Muscle layer of duodenum (tissue), 2 donors: ENCODE measurements around the gene RNASET2.

Experiments
- H3K27ac ChIP-seq: one replicate; pipeline ENCODE4 v1.7.0; 2013; ENCODE audit warnings: mild to moderate bottlenecking, low read length
- H3K27me3 ChIP-seq: one replicate; pipeline ENCODE4 v1.7.0; 2013; ENCODE audit warnings: low read depth, mild to moderate bottlenecking, control low read depth, low read length
- H3K36me3 ChIP-seq, 2 donors: one replicate each; pipeline ENCODE4 v1.7.0; 2013; ENCODE audit warnings: low read length in 2 of 2, control low read depth in 1 of 2, mild to moderate bottlenecking in 1 of 2; ENCODE audit not compliant: insufficient read depth in 2 of 2, control insufficient read depth in 1 of 2
- H3K4me1 ChIP-seq, 2 donors: one replicate each; pipeline ENCODE4 v1.7.0; 2013; ENCODE audit warnings: low read length in 2 of 2, mild to moderate bottlenecking in 2 of 2, control low read depth in 1 of 2, moderate library complexity in 1 of 2; ENCODE audit not compliant: insufficient read depth in 2 of 2, control insufficient read depth in 1 of 2
- H3K4me3 ChIP-seq, 2 donors: one replicate each; pipeline ENCODE4 v1.7.0; 2013; ENCODE audit warnings: low read length in 2 of 2, low read depth in 1 of 2, mild to moderate bottlenecking in 1 of 2
- H3K9me3 ChIP-seq, 2 donors: one replicate each; pipeline ENCODE4 v1.7.0; 2013; ENCODE audit warnings: low read length in 2 of 2, control low read depth in 1 of 2, mild to moderate bottlenecking in 1 of 2; ENCODE audit not compliant: control insufficient read depth in 1 of 2
- donor health status: healthy.

RNASET2 gene

DNA sequence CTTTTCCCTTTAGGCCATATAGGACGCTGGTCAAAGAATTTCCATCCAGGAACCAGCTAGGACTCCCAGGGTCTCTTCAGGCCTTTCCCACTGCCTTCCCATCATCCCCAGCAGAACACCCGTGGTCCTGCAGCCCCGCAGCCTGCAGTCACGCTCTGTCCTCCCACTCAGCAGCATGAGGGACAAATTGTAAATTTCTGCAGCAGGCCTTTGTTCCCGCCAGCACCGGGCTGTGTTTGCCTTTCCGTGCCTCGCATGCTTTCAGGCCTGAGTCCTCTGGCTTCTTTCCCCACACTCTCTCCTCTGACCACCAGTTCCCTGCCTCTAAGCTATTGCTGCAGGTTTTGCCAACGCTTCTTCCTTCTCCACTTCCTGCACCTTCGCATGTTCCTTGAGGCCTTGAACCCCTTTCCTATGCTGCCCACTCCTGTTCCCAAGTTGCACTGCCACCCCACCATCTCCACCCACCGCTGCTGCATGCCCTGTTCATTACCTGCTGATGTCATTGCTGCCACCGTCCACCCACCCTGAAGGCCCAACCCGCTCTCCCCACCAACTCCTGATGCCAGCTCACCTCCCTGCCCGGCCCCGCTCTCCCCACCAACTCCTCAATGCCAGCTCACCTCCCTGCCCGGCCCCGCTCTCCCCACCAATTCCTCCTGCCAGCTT lies 49.8 kb downstream of the RNASET2 start:
- Histone ChIP-seq H3K9me3 (no peaks in the 10 kb centered on the region), H3K4me1 (no peaks in the 10 kb centered on the region), H3K4me3 (no peak overlapping the region), H3K27ac (no peak overlapping the region), H3K27me3 (no peaks in the 10 kb centered on the region), H3K36me3 (no peaks in the 10 kb centered on the region)

DNA sequence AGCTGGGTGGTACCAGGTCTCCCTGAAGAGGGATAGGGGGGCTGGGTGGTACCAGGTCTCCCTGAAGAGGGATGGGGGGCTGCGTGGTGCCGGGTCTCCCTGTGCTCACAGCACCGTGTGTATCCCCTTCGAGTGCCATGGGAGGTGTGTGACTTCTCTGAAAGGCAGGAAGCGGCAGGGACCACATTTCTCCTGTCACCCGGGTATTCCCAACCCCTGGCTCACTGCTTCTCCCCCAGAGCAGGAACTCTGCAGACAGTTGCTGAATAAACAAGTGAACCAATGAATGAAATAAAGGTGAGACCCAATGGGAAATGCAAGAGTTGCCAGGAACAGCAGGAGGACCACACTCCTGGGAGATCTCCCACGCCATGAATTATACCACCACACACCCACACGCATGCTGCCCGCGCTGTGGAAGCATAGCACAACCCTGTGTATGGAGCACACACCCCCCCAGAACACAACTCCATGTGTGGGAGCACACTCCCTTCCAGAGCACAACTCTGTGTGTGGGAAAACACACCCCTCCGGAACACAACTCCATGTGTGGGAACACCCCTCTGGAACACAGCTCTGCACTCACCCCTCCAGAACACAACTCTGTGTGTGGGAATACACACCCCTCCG lies 50.7 kb downstream of the RNASET2 start:
- H3K27ac ChIP-seq: no peak overlapping the region

DNA sequence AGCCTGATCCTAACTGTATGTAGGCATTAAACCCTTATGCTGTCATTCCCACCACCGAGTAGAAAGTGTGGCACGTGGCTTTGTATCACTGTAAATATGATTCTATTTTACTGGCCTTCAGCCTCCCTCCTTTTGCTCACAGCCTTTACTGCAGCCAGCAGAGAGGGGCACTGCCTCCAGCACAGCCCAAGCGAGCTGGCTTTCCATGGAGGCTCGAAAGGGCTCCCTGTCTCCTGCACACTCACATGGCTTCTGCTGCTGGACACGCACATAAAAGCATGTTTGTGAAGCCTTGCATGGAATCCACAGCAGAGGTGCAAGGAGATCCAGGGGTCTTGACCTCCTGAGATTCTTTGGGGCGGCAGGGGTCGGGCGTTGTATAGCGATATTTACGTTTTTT lies 51.3 kb downstream of the RNASET2 start:
- no peaks in the 10 kb centered on the region for H3K9me3 ChIP-seq
- H3K4me1 ChIP-seq: no peaks in the 10 kb centered on the region
- no peaks in the 10 kb centered on the region for H3K36me3 ChIP-seq
- H3K27ac ChIP-seq: no peak overlapping the region
- H3K27me3 ChIP-seq: no peaks in the 10 kb centered on the region
- no peak overlapping the region for H3K4me3 ChIP-seq

More for the DNA sequence above, 50.7 kb downstream of the RNASET2 start:
- Histone ChIP-seq H3K27me3 (no peaks in the 10 kb centered on the region), H3K36me3 (no peaks in the 10 kb centered on the region), H3K9me3 (no peaks in the 10 kb centered on the region), H3K4me3 (no peak overlapping the region), H3K4me1 (no peaks in the 10 kb centered on the region)

DNA sequence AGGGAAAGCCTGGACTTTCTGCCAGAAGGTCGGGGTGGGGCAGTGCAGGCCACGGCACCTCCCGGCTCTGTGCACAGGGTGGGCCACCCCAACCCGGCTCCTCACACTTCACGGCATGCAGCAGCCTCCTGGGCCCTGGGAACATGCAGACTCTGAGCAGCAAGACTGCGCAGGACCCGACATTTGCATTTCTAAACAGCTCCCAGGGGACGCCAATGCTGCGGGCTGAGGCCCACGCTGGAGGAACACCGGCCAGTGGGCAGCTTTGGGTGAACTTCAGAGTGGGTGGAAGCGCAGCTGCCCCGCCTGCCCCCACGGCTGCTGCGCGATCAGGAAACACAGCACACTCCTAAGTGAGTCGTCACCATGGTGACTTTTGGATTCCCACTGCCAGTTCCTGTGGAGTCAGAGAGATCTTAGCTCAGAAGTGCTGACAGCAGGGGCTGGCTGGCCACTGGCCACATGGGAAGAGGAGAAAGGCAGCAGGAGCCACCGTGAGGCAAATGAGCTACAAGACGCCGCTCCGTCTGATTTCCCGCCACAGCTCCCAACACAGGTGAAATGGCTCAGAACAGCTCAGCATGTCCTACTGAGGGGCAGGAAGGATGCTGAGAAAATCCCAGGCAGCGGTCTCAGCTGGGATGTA lies 52.1 kb downstream of the RNASET2 start:
- Histone ChIP-seq H3K4me1 (no peaks in the 10 kb centered on the region), H3K27me3 (no peaks in the 10 kb centered on the region), H3K36me3 (no peaks in the 10 kb centered on the region), H3K4me3 (no peak overlapping the region), H3K9me3 (no peaks in the 10 kb centered on the region), H3K27ac (no peak overlapping the region)

DNA sequence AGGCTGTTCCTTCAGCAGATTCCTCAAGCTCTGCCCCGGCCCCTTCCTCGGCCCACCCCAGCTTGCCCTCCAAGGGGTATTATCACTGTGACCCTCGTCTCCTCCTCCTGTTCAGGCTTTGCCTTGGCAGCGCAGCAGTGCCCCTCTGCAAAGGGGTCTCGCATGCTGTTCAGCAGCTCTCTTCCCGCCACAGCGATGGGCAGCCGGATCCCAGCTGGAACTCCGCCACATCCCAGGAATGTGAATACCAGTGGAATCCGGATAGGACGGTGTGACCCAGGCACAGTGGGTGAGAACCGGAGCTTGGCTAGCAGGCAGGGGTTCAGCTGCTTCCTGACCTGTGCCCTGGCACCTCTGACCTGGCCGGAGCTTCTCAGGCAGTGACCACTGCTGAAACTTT lies 52.9 kb downstream of the RNASET2 start:
- no peaks in the 10 kb centered on the region for H3K9me3 ChIP-seq
- no peaks in the 10 kb centered on the region for H3K36me3 ChIP-seq
- no peaks in the 10 kb centered on the region for H3K4me1 ChIP-seq
- no peaks in the 10 kb centered on the region for H3K27me3 ChIP-seq
- H3K4me3 ChIP-seq: no peak overlapping the region
- no peak overlapping the region for H3K27ac ChIP-seq

DNA sequence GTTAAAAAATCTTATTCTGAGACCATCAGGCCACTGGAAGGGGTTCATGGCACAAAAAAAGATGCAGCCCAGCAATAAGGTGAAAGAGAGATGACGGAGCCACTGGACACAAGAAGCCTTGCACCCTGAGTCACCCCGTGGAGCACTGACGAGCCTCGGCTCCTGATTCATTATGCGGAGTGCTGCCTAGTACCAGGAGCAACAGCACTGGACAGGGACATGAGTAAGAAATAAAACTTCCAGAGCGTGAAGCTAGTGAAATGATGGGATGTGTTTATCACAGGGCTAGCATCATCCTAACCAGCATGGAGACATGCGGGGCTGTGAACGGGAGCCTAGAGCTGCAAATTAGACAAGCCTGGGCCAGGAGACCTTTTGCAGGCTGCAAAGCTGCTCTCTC lies 53.3 kb downstream of the RNASET2 start:
- H3K9me3 ChIP-seq: no peaks in the 10 kb centered on the region
- H3K36me3 ChIP-seq: no peaks in the 10 kb centered on the region
- H3K4me1 ChIP-seq: no peaks in the 10 kb centered on the region
- H3K27me3 ChIP-seq: no peaks in the 10 kb centered on the region
- H3K27ac ChIP-seq: no peak overlapping the region
- H3K4me3 ChIP-seq: no peak overlapping the region

DNA sequence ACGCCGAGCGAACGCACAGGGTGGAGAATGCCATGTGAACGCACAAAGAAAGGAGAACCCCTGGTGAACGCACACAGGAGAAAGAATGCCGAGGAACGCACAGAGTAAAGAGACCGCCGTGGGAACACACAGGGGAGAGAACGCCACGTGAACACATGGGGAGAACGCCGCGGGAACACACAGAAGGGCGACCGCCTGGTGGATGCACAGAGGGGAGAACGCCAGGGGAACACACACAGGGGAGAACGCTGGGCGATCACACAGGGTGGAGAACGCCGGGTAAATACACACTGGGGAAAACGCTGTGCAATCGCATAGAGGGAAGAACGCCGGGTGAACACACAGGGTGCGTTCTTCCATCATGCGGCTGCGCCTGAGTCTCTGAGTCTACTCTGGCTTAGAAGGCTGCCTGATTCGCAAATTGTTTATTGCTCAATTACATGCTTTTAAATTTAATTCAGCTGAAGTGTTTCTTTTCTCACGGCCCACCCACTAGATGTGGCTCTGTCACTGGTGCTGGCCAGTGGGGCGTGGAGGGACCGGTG lies 54.1 kb downstream of the RNASET2 start:
- H3K4me3 ChIP-seq: no peak overlapping the region

DNA sequence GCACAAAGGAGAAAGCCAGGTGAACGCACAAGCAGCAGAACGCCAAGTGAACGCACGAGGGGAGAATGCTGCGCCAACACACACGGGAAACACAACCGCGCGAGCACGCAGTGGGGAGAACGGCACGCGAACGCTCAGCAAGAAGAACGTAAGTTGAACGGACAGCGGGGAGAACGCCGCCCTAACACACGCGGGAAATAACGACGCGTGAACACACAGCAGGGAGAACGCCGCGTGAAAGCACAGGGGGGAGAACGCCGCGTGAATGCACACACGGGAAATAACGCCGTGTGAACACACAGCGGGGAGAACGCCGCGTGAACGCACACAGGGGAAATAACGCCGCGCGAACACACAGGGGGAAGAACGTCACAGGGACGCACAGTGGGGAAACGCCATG lies 54.7 kb downstream of the RNASET2 start:
- Histone ChIP-seq H3K9me3 (no peaks in the 10 kb centered on the region), H3K36me3 (no peaks in the 10 kb centered on the region), H3K4me1 (no peaks in the 10 kb centered on the region), H3K27me3 (no peaks in the 10 kb centered on the region), H3K4me3 (no peak overlapping the region), H3K27ac (no peak overlapping the region)

More for the DNA sequence above, 54.1 kb downstream of the RNASET2 start:
- Histone ChIP-seq H3K27me3 (no peaks in the 10 kb centered on the region), H3K9me3 (no peaks in the 10 kb centered on the region), H3K4me1 (no peaks in the 10 kb centered on the region), H3K27ac (no peak overlapping the region), H3K36me3 (no peaks in the 10 kb centered on the region)

DNA sequence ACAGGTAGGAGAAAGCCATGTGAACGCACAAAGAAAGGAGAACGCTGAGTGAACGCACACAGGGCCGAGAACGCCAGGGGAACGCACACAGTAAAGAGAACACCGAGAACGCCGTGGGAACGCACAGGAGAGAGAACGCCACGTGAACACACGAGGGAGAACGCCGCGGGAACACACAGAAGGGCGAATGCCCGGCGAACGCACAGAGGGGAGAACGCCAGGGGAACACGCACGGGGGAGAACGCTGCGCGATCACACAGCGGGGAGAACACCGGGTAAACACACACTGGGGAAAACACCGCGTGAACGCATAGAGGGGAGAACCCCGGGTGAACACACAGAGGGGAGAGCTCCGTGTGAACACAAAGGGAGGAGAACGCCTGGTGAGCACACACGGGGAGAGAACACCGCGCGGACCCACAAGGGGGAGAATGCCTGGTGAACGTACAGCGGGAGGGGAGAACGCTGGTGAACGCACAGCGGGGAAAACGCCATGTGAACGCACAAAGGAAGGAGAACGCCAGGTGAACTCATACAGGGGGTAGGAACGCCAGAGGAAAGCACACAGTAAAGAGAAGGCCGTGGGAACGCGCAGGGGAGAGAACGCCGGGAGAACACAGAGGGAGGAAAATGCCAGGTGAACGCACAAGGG lies 55.3 kb downstream of the RNASET2 start:
- H3K27me3 ChIP-seq: no peaks in the 10 kb centered on the region
- H3K9me3 ChIP-seq: no peaks in the 10 kb centered on the region
- no peak overlapping the region for H3K4me3 ChIP-seq

DNA sequence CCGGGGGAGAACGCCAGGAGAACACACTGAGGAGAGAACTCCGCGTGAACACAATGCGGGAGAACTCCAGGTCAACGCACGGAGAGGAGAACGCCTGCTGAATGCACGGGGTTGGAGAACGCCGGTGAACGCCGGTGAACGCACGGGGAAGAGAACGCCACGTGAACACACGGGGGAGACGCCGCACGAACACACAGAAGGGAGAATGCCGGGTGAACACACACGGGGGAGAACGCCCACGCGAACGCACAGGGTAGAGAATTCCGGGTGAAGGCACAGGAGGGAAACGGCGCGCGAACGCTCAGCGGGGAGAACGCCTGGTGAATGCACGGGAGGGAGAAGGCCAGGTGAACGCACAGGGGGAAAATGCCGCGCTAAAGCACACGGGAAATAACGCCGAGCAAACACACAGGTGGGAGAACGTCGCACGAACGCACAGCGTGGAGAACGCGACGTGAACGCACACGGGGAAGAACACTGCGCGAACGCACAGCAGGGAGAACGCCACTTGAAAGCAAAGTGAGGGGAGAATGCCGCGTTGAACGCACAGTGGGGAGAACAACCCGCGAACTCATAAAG lies 56.1 kb downstream of the RNASET2 start:
- Histone ChIP-seq H3K4me1 (no peaks in the 10 kb centered on the region), H3K9me3 (no peaks in the 10 kb centered on the region), H3K27ac (no peak overlapping the region), H3K27me3 (no peaks in the 10 kb centered on the region), H3K36me3 (no peaks in the 10 kb centered on the region), H3K4me3 (no peak overlapping the region)

More for the DNA sequence above, 55.3 kb downstream of the RNASET2 start:
- no peaks in the 10 kb centered on the region for H3K36me3 ChIP-seq
- no peak overlapping the region for H3K27ac ChIP-seq
- no peaks in the 10 kb centered on the region for H3K4me1 ChIP-seq

DNA sequence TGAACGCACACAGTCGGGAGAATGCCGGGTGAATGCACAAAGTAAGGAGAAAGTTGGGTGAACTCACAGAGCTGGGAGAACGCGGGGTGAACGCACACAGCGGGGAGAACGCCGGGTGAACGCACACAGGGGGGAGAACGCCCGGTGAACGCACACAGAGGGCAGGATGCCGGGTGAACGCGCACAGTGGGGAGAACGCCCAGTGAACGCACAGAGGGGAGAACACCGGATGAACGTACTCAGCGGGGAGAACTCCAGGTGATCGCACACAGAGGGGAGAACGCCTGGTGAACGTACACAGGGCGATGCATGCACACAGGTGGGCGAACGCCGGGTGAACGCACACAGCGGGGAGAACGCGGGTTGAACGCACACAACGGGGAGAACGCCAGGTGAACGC lies 57.4 kb downstream of the RNASET2 start:
- H3K36me3 ChIP-seq: no peaks in the 10 kb centered on the region
- no peaks in the 10 kb centered on the region for H3K9me3 ChIP-seq
- no peaks in the 10 kb centered on the region for H3K4me1 ChIP-seq
- no peak overlapping the region for H3K27ac ChIP-seq
- no peak overlapping the region for H3K4me3 ChIP-seq
- no peaks in the 10 kb centered on the region for H3K27me3 ChIP-seq
